HEK293 (cell line): ENCODE measurements around the gene INTS1.
A peak's percentile ranks its signal among the peaks of the same experiment; 100 is the strongest.

Experiments used
- CTCF ChIA-PET: fragments of 350-600 bp; formaldehyde crosslinking; extraction: SDS; loops from one replicate; lab custom pipeline; 2021; ENCODE audit warnings: antibody characterized with exemption; lab: Yijun Ruan, JAX
- POLR2A ChIA-PET: fragments of 300-600 bp; formaldehyde crosslinking; extraction: SDS; loops from one replicate; lab custom pipeline; 2020; ENCODE audit warnings: antibody characterized with exemption, inconsistent platforms; lab: Yijun Ruan, JAX
- H3K27ac ChIP-seq: fragments of 200-500 bp; sonication (Bioruptor generic); 2 replicates; pipeline ENCODE4 v1.5.1; 2014; ENCODE audit warnings: low read depth, low read length, control low read depth, inconsistent platforms; ENCODE audit errors: extremely low read depth
- H3K36me3 ChIP-seq, 2 experiments: fragments of 200-500 bp in 1 of 2; sonication (Bioruptor generic) in 1 of 2; 1 replicate in 1 of 2; 2 replicates in 1 of 2; pipeline ENCODE4 v1.5.1; 2014 to 2017; ENCODE audit warnings: inconsistent platforms in 2 of 2, low read length in 2 of 2; ENCODE audit not compliant: control insufficient read depth in 2 of 2, insufficient read depth in 1 of 2
- H3K4me1 ChIP-seq: fragments of 200-500 bp; sonication (Bioruptor generic); 2 replicates; pipeline ENCODE4 v1.5.1; 2014; ENCODE audit warnings: mild to moderate bottlenecking, low read length, inconsistent platforms; ENCODE audit not compliant: control insufficient read depth, insufficient read depth
- H3K4me3 ChIP-seq: 2 replicates; pipeline ENCODE4 v1.5.1; 2011; ENCODE audit warnings: low read depth, mild to moderate bottlenecking, control low read depth, low read length, moderate library complexity
- H3K9me3 ChIP-seq: fragments of 200-500 bp; sonication (Bioruptor generic); 2 replicates; pipeline ENCODE4 v1.5.1; 2014; ENCODE audit warnings: low read depth, low read length, inconsistent platforms; ENCODE audit not compliant: control insufficient read depth, insufficient read depth
- CTCF ChIP-seq: fragments of 450-650 bp; formaldehyde crosslinking; IDR thresholded peaks from 2 replicates; pipeline ENCODE4 v1.5.1; 2016; ENCODE audit warnings: missing biosample characterization, missing genetic modification characterization
- SP7 ChIP-seq: fragments of 450-650 bp; formaldehyde crosslinking; IDR thresholded peaks from 2 replicates; pipeline ENCODE4 v1.5.1; 2016; ENCODE audit warnings: missing biosample characterization, missing genetic modification characterization
- ZBTB10 ChIP-seq: fragments of 450-650 bp; formaldehyde crosslinking; IDR thresholded peaks from 2 replicates; pipeline ENCODE4 v1.5.1; 2016; ENCODE audit warnings: missing biosample characterization, missing genetic modification characterization
- ZBTB17 ChIP-seq: fragments of 450-650 bp; formaldehyde crosslinking; IDR thresholded peaks from 2 replicates; pipeline ENCODE4 v1.5.1; 2016; ENCODE audit warnings: missing biosample characterization, missing genetic modification characterization
- ZBTB8A ChIP-seq: fragments of 450-650 bp; formaldehyde crosslinking; IDR thresholded peaks from 2 replicates; pipeline ENCODE4 v1.5.1; 2016; ENCODE audit warnings: missing biosample characterization, missing genetic modification characterization
- ZEB2 ChIP-seq: fragments of 450-650 bp; formaldehyde crosslinking; IDR thresholded peaks from 2 replicates; pipeline ENCODE4 v1.5.1; 2016; ENCODE audit warnings: missing biosample characterization, missing genetic modification characterization
- ZFP3 ChIP-seq: fragments of 450-650 bp; formaldehyde crosslinking; IDR thresholded peaks from 2 replicates; pipeline ENCODE4 v1.5.1; 2016; ENCODE audit warnings: low read depth, missing biosample characterization, missing genetic modification characterization
- ZNF114 ChIP-seq: fragments of 450-650 bp; formaldehyde crosslinking; IDR thresholded peaks from 2 replicates; pipeline ENCODE4 v1.5.0; 2017; ENCODE audit warnings: missing biosample characterization, missing genetic modification characterization
- ZNF184 ChIP-seq: fragments of 450-650 bp; IDR thresholded peaks from 2 replicates; pipeline ENCODE4 v1.5.1; 2018; ENCODE audit warnings: missing biosample characterization, mild to moderate bottlenecking, missing genetic modification characterization
- ZNF274 ChIP-seq, 2 experiments: fragments of 200-500 bp in 1 of 2; fragments of 450-650 bp in 1 of 2; sonication (Bioruptor generic) in 1 of 2; formaldehyde crosslinking in 1 of 2; IDR thresholded peaks; 2 replicates each; pipeline versions ENCODE4 v1.5.1 to v1.6.1; 2014 to 2016; ENCODE audit warnings: borderline replicate concordance in 1 of 2, inconsistent platforms in 1 of 2, low read length in 1 of 2, missing biosample characterization in 1 of 2, missing genetic modification characterization in 1 of 2
- ZNF488 ChIP-seq: fragments of 450-650 bp; formaldehyde crosslinking; IDR thresholded peaks from 2 replicates; pipeline ENCODE4 v1.5.1; 2016; ENCODE audit warnings: missing biosample characterization, missing genetic modification characterization
- ZNF530 ChIP-seq: fragments of 450-650 bp; formaldehyde crosslinking; IDR thresholded peaks from 2 replicates; pipeline ENCODE4 v1.5.1; 2016; ENCODE audit warnings: low read depth, missing biosample characterization, missing genetic modification characterization
- ZNF610 ChIP-seq: fragments of 450-650 bp; formaldehyde crosslinking; IDR thresholded peaks from 2 replicates; pipeline ENCODE4 v1.5.1; 2016; ENCODE audit warnings: missing biosample characterization, missing genetic modification characterization, borderline replicate concordance
- ZNF639 ChIP-seq: fragments of 450-650 bp; formaldehyde crosslinking; IDR thresholded peaks from 2 replicates; pipeline ENCODE4 v1.5.1; 2016; ENCODE audit warnings: missing biosample characterization, missing genetic modification characterization
- ZNF654 ChIP-seq: fragments of 450-650 bp; formaldehyde crosslinking; IDR thresholded peaks from 2 replicates; pipeline ENCODE4 v1.5.1; 2016; ENCODE audit warnings: low read depth, missing biosample characterization, missing genetic modification characterization
- ZNF692 ChIP-seq: fragments of 450-650 bp; formaldehyde crosslinking; IDR thresholded peaks from 2 replicates; pipeline ENCODE4 v1.5.1; 2016; ENCODE audit warnings: missing biosample characterization, missing genetic modification characterization
- ZNF777 ChIP-seq: fragments of 450-650 bp; formaldehyde crosslinking; IDR thresholded peaks from 2 replicates; pipeline ENCODE4 v1.5.1; 2017; ENCODE audit warnings: missing biosample characterization, missing genetic modification characterization, borderline replicate concordance
- ZNF785 ChIP-seq: fragments of 450-650 bp; formaldehyde crosslinking; IDR thresholded peaks from 2 replicates; pipeline ENCODE4 v1.5.1; 2016; ENCODE audit warnings: missing biosample characterization, missing genetic modification characterization
- TF ChIP-seq, protein P1 (sequence below): fragments of 450-650 bp; formaldehyde crosslinking; IDR thresholded peaks from 2 replicates; pipeline ENCODE4 v1.5.1; 2016; ENCODE audit warnings: missing biosample characterization, missing genetic modification characterization

Gene INTS1

GRCh38 chr7:1422512-1423263 lies 81.5 kb downstream of the INTS1 start (continued):
- TF ChIP-seq ZBTB10 (tag by site-specific recombination), result peak; percentile 61; the same call in 1 of the 2 replicates
- TF ChIP-seq SP7, result peak; percentile 38; the same call in 1 of the 2 replicates
- TF ChIP-seq ZNF639, result no peak
- no peak for TF ChIP-seq ZFP3 (tag by site-specific recombination)
- TF ChIP-seq, all 188 proteins: peak for 8

DNA sequence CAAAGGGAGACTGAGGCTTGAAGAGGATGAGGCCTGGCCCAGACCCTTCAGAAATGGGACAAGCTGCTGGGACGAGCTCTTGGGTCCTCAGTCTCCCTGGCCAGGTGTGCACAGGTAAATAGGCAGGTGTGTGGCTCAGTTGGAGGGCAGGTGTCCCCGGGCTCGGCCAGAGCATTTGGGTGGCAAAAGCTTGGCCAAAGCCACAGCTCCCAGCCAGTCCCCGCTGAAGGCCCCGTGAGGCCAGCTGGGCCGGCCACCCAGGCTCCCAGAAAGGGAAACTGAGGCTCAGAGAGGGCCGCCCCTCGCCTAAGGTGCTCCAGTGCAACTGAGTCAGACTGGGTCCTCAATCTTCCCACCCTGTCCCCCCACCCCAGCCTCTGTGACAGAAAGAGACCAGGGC lies 82.2 kb downstream of the INTS1 start:
- no peaks in the 10 kb centered on the region; the same call in 1 of the 2 replicates for H3K4me1 ChIP-seq
- H3K36me3 ChIP-seq, result no peaks in the 10 kb centered on the region
- TF ChIP-seq ZEB2 (tag by site-specific recombination), result peak; percentile 40; the same call in 1 of the 2 replicates
- TF ChIP-seq ZNF654 (tag by site-specific recombination), result no peak
- TF ChIP-seq ZNF777 (tag by site-specific recombination), result no peak
- TF ChIP-seq ZBTB17 (tag by site-specific recombination), result no peak
- TF ChIP-seq, protein P1, sequence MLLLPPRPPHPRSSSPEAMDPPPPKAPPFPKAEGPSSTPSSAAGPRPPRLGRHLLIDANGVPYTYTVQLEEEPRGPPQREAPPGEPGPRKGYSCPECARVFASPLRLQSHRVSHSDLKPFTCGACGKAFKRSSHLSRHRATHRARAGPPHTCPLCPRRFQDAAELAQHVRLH (tag by site-specific recombination), result no peak
- H3K27ac ChIP-seq, result no peak overlapping the region
- no peaks in the 10 kb centered on the region for H3K9me3 ChIP-seq
- ChIA-PET POLR2A (no interaction called here), CTCF (interaction anchor here (1.2 kb wide), 1 partner anchor 9 kb away, joined by 4 read pairs; no protein-coding TSS in a partner anchor)
- no peak overlapping the region for H3K4me3 ChIP-seq

DNA sequence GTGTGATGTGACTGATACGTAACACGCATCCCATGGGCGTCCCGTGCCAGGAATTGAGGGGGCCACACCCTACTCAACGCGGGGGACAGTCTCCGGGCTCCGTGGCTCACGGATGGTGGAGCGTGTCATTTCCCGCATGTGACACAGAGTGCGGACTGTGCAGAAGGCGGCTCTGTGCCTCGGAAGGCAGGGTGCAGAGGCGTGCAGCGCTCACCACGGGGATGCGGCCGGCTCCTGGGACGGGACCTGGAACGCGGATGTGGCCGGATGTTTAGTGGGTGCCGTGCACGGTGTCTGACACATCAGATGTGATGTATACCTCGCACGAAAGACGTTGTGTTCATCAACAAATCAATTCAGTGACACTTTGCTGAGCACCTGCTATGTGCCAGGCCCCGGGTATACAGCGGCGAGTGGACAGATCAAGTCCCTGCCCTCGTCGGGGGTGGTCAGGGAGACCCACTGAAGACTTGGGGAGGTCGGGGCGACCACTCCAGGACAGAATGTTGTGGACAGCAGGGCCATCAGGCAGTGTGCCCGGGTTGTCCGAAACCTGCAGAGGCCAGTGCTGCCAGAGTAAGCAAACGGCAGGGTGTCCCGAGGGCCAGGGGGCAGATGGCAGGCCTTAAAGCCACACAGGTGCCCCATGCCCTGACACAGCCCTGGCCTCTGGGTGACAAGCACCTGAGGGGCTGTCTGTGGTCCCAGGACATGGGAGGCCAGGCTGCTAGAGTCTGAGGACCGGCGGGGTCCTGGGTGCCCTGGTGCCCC lies 83.0 kb downstream of the INTS1 start:
- no peak overlapping the region for H3K27ac ChIP-seq
- no peaks in the 10 kb centered on the region; the same call in 1 of the 2 replicates for H3K4me1 ChIP-seq
- H3K36me3 ChIP-seq, result no peaks in the 10 kb centered on the region
- CTCF ChIA-PET, result no interaction called here
- no peaks in the 10 kb centered on the region for H3K9me3 ChIP-seq
- no peak overlapping the region for H3K4me3 ChIP-seq
- POLR2A ChIA-PET, result no interaction called here
- TF ChIP-seq ZNF785 (tag by site-specific recombination), result no peak
- TF ChIP-seq ZBTB8A (tag by site-specific recombination), result no peak
- no peak for TF ChIP-seq ZNF488 (tag by site-specific recombination)
- no peak for TF ChIP-seq ZNF274 (IDR thresholded peaks at IDR 0.05; ENCODE audit: low read length)
- no peak for TF ChIP-seq ZNF274 (tag by site-specific recombination; IDR thresholded peaks at IDR 0.05; ENCODE audit: borderline replicate concordance)
- no peak for TF ChIP-seq ZNF610
- no peak for TF ChIP-seq ZNF530 (tag by site-specific recombination)
- TF ChIP-seq ZNF114, result no peak
- no peak for TF ChIP-seq CTCF (tag by site-specific recombination)
- no peak for TF ChIP-seq ZNF184 (tag by site-specific recombination)
- no peak for TF ChIP-seq ZNF692
- TF ChIP-seq ZNF639, result no peak
